TTC549 (cell line): Measurements from ENCODE around the gene TNFSF10.
A peak's percentile ranks its signal among the peaks of the same experiment; 100 is the strongest.

Experiments used
- FAIRE-seq: peaks from 2 replicates; lab custom pipeline; 2012; peaks lifted over from hg19 to GRCh38; lab: Jason Lieb, UNC

Gene TNFSF10

DNA sequence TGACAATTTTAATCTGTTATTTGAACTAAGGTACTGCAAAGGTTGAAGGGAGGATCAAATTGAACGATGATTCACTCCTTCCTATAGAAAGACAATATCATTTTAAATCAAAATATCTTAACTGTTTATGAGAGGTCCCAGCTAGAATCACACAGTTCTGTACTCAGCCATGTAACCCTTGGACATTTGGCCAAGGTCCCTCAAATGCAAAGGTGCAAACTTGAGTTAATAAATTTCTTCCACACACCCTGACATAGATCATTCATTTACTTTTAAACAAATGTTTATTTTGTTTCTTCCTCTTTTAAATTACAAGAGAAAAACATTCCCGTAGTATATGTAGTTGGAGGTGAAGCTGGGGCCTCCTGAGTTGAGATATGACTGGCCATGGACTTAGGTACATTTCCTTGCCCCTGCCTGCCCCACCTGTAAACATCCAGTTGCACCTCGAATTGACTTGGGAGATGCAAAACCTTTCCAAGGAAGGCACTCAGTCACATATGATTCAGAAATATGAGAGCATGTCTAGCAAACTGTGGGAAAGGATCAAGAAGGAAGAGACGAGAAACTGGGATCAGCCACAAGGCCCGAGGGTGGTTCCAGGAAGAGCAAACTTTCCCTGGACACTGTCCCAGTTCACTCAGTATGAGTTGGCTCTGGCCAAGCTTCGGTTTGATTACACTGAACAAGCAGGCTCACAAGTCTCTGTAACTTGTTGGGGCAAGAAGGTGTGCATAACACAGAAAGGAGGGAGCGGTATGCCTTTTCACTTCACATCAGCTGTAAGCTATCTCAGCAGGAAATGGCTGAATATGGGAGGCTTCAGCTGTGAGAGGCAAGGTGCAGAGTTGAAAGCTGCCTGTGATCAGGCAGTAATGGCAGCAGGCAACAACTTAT lies 6.7 kb downstream of the TNFSF10 start:
- FAIRE-seq = no peak

DNA sequence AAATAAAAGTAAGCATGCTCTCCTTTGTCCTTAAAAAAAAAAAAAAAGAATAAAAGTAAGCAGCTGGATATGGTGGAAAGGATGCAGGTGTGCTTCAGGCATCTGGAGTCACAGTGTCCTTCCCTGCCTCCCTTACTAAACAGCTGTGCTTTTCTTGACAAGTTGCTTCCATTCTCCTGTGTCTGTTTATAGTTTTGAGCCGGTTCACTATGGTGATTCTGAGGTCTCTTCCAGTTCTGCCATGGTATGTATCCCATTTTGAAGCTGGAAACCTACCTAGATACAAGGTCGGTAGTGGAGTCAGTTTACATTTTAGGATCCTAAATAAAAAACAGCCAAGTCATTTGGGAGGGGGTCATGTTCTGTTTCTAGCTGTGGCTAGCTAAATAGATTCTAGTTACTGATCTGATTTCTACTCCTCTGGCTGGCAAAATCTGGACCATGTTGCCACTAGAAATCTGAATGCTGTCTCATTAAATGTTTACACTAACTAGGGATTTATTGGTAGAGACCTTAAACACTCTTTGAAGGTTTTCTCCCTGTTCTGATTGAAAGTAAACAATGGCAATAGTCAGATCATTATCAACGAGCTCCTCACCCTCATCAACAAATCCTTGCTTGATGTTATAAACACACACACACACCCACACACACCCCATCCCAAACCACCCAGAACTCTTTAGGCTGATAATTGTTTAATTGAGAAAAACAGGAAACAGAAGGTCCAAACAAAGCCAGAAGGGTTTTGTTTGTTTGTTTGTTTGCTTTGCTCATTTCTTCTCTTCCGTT lies 7.9 kb downstream of the TNFSF10 start:
- no peak for FAIRE-seq

DNA sequence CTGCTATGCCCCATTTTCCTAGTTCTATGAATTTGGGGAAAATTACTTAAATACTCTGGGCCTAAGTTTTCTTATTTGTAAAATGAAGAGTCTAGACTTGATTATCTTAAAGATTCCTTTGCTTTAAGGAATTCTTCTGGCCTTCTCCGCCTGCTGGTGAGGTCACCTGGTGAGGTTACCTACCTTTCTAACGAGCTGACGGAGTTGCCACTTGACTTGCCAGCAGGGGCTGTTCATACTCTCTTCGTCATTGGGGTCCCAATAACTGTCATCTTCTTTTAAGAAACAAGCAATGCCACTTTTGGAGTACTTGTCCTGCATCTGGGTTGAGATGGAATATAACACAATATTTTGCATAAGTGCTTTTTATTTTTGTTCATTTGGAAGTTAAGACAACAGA lies 8.6 kb downstream of the TNFSF10 start:
- no peak for FAIRE-seq

DNA sequence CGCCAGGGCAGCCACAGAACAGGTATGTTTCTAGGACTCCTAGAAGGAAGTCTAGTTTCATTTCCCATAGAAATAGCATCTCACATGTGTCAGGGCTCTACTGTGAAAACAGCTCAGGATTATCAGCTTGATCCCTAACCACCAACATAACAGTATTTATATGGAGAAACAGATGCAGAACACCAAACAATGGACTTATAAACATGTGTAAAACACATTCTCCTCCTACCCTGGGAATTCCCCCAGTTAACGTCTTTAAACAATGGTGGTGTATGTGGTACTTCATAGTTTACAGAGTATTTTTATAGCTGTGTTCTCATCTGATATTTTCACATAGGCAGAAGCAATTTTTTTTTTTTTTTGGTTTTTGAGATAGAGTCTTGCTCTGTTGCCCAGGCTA lies 9.7 kb downstream of the TNFSF10 start:
- no peak for FAIRE-seq

DNA sequence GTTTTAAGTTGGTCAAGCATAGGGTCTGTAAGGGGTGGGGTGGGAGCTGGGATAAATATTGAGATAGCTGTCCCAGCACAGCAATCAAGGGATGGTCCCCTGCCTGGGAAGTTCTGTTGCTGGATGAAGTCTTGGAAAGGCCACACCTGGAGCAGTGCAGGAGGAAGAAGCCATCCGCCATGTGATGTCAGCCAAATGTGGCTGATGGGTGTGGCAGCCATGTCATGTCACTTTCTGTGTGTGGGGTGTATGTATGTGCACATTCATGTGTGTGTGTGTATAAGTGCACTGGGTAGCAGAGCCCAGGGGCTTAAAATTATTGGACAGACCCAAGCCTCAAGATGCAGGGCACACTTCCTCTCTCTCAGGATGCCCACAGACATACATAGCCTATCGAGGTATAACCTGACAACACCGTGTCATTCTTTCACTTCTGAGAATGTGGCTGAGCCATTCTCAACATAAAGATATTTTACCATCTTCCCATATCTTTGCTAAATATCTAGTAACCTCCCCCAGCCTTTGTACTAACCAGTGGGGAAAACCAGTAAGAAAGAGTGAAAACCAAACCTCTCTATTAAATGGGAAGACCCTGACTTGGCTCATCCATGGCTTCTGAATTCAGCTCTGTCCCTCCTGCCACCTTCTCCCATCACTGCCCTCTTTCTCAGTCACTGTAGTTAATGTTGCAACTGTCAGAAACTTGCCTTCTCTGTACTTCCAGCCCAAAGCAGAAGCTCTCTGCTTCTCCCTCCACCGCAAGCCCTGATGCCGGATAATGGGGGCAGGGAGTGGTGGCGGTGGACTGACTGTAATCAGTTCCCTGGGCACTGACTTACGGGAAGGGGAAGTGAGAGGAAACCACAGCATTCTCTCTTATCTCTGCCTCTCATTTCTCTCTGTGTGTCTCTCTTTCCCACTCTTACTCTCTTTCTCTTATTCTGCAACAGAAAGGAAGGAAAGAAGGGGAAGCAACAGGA lies 11.2 kb downstream of the TNFSF10 start:
- FAIRE-seq = no peak

DNA sequence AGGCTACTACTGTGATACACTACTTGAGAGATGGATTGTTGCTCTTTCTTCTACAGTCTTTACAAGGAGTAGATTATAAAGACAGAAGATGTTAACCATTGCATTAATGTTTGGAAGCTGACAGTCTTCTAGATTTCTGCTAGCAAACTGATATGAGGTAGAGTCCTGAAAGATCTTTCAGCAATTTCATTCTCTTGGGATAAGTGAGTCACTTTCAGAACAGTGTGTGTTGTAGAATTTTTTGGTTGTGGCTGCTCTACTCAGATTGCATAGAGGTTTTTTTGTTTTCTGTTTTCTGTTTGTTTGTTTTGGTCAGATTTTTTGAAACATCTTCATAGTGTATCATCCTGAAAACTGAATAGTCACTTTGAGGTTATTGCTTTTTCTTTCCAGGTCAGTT lies 17.1 kb downstream of the TNFSF10 start:
- FAIRE-seq = no peak

DNA sequence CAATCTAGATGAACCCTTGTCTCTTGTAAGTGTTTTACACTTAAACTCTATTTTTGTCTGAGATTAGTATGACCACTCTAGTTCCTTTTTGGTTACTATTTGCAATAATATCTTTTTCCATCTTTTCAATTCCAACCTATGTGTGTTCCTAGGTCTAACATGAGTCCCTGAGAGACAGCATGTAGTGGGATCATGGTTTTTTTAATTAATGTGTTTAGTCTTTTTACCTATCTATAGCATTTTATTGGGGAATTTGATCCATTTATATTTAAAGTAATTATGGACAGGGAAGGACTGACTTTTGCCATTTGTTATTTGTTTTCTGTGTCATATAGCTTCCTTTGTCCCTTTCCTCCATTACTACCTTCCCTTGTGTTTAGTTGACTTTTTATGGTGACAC lies 21.7 kb downstream of the TNFSF10 start:
- FAIRE-seq = no peak

DNA sequence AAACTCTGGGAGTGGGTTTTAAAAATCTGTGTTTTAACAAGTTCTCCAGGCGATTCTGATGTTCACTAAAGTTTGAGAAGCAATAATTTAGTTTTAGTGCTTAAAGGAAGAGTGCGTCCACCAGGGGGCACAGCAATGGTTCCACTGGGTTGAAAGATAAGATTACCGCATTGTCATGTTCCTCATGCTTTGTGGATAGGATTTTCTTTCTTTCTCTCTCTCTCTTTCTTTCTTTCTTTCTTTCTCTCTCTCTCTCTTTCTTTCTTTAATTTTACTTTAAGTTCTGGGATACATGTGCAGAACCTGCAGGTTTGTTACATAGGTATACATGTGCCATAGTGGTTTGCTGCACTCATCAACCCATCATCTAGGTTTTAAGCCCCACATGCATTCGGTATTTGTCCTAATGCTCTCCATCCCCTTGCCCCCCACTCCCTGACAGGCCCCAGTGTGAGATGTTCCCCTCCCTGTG lies 33.0 kb downstream of the TNFSF10 start:
- FAIRE-seq = peak; percentile 69

DNA sequence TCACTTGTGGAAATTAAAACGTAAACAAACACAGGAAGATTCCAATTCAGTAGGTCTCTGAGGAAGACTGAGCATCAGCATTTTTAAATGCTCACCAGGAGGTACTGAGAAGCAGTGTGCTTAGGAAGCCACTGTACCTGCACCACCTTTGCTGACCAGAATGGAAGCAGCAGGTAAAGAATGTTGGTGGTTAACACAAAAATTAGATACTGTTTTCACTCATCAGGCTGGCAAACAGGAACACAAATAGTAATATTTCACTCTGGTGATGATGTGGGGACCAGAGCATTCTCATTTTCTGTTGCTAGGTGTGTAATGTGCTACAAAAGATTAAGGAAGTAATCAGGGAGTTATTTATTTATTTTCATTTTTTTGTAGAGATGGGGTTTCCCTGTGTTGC lies 45.1 kb downstream of the TNFSF10 start:
- FAIRE-seq = no peak

DNA sequence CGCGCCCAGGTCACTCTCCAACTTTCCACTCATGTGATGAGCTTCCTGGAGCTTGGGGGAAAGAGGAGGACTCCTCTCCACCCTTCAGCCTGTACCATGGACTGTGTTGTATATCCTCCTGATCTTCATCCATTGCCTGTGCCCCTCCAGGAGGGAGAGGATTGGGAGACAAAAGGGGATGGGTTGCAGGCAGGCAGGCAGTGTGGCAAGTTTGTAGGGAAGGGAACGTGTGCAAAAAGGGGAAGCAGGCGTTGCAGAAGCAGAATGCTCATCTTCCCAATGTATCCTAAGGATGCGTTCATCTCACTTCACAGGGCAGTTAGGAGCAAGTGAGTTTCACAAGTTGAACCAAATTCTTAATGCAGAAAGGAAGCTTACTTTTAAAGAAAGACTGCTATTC lies 46.9 kb downstream of the TNFSF10 start:
- no peak for FAIRE-seq

DNA sequence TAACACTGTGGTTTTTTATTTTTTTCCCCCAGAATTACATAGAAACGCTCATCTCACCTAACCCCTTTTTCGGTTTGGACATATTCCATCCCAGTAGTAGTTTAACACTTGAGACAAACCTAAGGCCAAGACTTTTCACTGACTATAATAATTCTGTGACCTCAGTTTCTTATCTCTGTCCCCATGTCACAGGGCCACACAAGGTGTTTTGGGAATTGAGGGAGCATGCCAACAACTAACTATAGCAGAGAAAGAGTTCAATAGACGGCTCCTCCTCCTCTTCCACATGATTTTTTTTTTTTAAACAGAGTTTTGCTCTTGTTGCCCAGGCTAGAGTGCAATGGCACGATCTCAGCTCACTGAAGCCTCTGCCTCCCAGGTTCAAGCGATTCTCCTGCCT lies 47.5 kb downstream of the TNFSF10 start:
- no peak for FAIRE-seq

DNA sequence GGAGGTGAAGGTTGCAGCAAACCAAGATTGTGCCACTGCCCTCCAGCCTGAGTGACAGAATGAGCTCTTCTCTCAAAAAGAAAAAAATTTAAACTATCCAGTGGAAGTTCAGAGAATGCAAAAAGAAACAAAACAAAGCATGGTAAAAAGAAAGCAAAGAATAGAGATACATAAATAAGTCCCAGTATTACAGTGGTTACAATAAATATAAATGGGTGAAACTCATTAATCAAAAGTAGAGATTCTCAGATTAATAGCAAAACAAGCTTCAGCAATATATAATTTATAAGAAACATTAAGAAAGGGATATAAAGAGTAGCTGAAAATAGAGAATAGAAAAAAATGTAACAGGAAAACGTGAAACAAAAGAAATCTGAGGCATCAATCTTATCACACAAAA lies 51.3 kb downstream of the TNFSF10 start:
- FAIRE-seq = no peak

DNA sequence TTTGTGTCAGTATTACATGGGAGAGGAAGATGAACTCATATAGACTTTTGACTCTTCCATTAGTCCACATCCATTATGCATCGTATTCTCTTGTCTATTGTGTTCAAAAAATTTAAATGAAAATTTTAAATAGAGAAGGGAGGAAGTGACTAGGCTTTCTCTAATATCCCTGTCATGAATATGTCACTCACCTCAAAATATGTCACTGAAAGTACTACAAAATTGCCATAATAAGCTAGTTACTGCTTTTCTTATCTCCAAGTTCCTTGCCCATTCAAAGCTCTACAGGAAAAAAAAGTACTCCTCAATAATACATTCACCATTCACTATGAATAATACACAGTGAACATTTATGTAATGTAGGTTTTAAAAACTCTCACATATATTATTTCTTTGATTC lies 52.6 kb downstream of the TNFSF10 start:
- FAIRE-seq = no peak

DNA sequence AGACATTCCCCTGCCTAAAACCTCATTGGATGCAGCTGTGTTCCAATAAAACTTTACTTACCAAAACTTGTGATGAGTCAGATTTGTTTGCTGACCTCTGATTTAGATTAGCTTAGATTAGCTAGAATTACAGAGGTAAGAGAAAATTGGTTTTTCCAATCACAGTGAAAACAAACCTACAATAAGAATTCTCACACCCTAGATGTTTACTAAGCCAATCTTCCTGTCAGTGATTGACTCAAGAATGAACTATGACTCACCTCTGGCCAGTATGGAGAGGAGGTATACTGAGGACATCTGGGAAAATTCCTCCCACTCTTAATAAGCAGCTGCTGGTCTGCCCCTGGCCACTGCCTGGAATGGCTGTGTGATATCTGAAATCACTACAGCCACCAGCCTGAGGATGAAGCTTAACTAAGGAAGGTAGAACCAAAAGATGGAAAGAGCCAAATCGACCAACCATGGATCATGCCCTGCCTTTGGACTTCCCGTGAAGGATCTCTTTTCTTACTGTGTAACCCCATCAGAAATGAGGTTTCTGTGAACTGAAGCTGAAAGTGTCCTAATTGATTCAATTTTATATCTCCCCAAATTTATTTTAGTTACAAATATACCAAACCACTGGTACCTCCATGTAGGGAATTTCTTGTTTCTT lies 55.9 kb downstream of the TNFSF10 start:
- FAIRE-seq = no peak

DNA sequence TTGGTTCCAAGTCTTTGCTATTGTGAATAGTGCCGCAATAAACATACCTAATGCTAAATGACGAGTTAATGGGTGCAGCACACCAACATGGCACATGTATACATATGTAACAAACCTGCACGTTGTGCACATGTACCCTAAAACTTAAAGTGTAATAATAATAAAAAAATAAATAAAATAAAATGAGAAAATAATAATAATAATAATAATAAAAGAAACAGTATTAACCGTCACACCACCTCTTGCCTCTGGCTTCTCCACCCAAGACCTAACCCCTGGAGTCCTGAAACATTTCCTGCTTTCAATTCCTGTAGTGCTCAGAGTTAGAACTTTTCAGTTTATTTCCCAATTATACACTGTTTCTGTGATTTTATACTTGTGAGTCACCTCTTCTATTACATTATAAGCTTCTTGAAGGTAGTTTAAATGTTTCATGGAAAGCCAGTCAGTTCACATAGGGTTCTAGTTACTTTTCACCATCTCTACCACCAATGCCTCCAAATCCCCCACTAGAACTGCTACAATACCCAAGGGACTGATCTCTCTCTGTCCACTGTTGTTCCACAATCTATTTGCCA lies 56.6 kb downstream of the TNFSF10 start:
- no peak for FAIRE-seq

DNA sequence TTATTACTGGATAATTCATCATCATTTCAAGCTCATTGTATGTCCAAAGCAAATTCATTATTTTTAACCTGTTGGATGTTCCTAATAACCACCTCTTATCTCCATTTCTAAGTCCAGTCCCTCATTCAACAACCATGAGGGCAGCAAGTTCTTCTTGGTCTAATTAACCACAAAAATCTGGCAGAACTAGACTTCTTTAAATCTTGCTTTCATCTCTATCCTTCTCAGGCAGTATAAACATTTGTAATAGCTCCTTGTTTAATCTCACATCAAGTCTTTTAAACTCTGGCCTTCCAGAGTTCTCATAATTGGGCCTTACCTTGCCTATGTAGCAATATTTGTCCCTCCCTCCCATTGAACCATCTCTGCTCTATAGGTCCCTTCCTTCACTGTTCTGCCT lies 57.9 kb downstream of the TNFSF10 start:
- no peak for FAIRE-seq

DNA sequence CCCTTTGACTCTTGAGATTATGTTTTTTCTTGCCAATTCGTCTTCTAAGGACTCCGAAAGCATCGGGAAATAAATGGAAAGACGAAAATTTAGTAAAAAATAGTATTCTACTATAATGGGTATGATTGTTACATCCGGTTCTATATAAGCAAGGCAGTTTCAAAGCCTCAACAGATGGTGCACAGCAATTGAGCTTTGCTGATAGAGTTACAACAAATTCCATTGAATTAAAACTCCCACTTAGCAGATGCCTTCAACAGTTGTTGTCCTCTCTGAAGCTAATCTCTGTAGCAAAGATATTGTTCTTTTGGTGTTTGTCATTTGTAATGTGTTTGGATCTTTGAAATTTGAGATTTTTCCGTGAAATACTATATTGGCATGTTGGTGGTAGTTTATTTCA lies 58.9 kb downstream of the TNFSF10 start:
- FAIRE-seq = no peak

DNA sequence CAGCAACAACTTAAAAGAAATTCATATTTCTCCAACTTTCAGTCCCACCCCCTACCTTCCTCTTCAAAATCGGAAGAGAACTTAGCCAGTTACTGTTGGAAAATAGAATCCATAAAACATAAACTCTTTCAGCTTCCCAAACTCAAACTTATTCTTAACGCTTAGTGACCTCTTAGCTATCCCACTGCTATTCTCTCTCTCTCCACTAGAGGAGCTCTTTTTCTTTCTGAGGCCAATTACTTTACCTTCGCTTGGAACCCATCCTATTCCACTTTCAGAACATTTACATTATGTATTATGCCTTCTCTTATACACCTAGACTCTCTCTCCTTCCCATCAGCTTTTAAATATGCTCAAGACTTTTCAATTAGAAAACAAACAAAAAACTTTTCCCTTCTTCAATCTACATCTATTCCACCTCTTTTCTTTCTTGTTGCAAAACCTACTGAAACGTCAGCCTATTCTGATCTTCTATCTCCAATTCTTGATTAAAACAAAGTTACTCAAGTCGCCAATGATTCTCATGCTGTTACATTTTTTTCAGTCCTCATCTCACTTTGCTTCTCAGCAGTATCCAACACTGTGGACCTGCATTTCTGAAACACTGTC lies 61.6 kb downstream of the TNFSF10 start:
- peak; percentile 79 for FAIRE-seq

DNA sequence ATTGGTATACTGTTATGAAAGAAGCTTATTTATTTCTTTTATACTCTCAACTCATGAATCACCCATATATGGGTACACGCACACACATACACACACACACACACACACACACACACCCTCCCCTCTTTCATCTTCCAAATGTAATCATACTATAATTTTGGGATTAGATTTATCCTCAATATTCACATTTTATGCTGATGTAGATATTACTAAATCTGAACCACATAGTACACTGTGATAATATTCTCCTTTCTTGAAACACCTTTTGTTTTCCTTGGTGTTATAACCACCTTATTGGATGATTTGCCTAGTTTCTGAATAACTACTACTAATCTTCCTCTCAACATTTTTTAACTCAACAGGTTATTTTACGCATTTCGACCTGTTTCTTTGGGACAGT lies 66.8 kb downstream of the TNFSF10 start:
- no peak for FAIRE-seq
